Testis (tissue), 3 donors: Measurements from ENCODE around the gene REM2. TPM values are rescaled to one million over a fixed set of nuclear protein-coding genes. Genes with fewer than 3 reads are reported as not detected.

ENCODE experiments used
- DNase-seq: peaks from one replicate; pipeline ENCODE4 v3.0.0-alpha.2; 2019
- H3K27ac ChIP-seq, 2 donors: fragments of 200-600 bp; sonication (generic); one replicate each; pipeline ENCODE4 v1.5.1; 2019
- H3K27me3 ChIP-seq: fragments of 200-600 bp; sonication (generic); one replicate; pipeline ENCODE4 v1.5.1; 2019
- H3K36me3 ChIP-seq: fragments of 200-600 bp; sonication (generic); one replicate; pipeline ENCODE4 v1.5.1; 2017; ENCODE audit warnings: low read depth; ENCODE audit errors: missing control alignments
- H3K4me1 ChIP-seq: fragments of 200-600 bp; sonication (generic); one replicate; pipeline ENCODE4 v1.5.1; 2019
- H3K4me3 ChIP-seq, 2 donors: fragments of 200-600 bp; sonication (generic); one replicate each; pipeline ENCODE4 v1.5.1; 2017 to 2019
- H3K9me3 ChIP-seq: fragments of 200-600 bp; sonication (generic); one replicate; pipeline ENCODE4 v1.5.1; 2017
- POLR2A ChIP-seq: fragments of 450-650 bp; IDR thresholded peaks from one replicate; pipeline ENCODE4 v1.6.1; 2017; ENCODE audit warnings: antibody characterized with exemption, mild to moderate bottlenecking, moderate library complexity
- WGBS, 2 donors: methylation state at CpG; one replicate each; pipeline ENCODE4 v1.1.5; 2018; 5-methylcytosine and 5-hydroxymethylcytosine counted together
- intact Hi-C: fragments of 100-400 bp; cut with DNase I; formaldehyde crosslinking; loops from one replicate; pipeline ENCODE4 v1.15.1; 2023; ENCODE audit warnings: low total_unique reads
- polyA plus RNA-seq: library from polyadenylated mRNA; stranded (reverse); fragments of 350-450 nt; fragmentation: Illumina TruSeq; extraction: RNeasy Lipid Tissue Mini Kit (QIAGEN cat#74804); gene quantifications from one replicate; pipeline ENCODE4 v1.2.3, GENCODE V29; 2014; ENCODE audit warnings: low read depth, low replicate concordance; ENCODE audit not compliant: insufficient read depth
- total RNA-seq, 2 donors: library from RNA; depleted of rRNA; stranded (reverse); fragments of >200 nt; gene quantifications; one replicate each; pipeline ENCODE4 v1.2.3, GENCODE V29; 2016
- TF ChIP-seq, protein P1 (sequence below), 3 experiments: fragments of 450-650 bp in 2 of 3; fragments of 200-600 bp in 1 of 3; sonication (generic) in 1 of 3; IDR thresholded peaks; one replicate each; pipeline ENCODE4 v1.5.1; 2016 to 2019; ENCODE audit warnings: antibody characterized with exemption in 3 of 3, mild to moderate bottlenecking in 2 of 3, moderate library complexity in 1 of 3

REM2 gene
- total and polyA plus RNA-seq, 3 donors from 2014 or later = 2.4 to 4.8 (median 2.9) TPM

- intact Hi-C loops = no loop called here
- TF ChIP-seq POLR2A = no peak
- TF ChIP-seq, protein P1, sequence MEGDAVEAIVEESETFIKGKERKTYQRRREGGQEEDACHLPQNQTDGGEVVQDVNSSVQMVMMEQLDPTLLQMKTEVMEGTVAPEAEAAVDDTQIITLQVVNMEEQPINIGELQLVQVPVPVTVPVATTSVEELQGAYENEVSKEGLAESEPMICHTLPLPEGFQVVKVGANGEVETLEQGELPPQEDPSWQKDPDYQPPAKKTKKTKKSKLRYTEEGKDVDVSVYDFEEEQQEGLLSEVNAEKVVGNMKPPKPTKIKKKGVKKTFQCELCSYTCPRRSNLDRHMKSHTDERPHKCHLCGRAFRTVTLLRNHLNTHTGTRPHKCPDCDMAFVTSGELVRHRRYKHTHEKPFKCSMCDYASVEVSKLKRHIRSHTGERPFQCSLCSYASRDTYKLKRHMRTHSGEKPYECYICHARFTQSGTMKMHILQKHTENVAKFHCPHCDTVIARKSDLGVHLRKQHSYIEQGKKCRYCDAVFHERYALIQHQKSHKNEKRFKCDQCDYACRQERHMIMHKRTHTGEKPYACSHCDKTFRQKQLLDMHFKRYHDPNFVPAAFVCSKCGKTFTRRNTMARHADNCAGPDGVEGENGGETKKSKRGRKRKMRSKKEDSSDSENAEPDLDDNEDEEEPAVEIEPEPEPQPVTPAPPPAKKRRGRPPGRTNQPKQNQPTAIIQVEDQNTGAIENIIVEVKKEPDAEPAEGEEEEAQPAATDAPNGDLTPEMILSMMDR (IDR thresholded peaks at IDR 0.05) = no peak
- peak overlapping the region; percentile 79 to 92 for H3K4me3 ChIP-seq
- peak overlapping the region; percentile 95 to 99 for H3K27ac ChIP-seq
- H3K9me3 ChIP-seq = no peaks in the 10 kb centered on the region
- no peak for DNase-seq
- H3K4me1 ChIP-seq = peaks cover 6% of the 10 kb centered on the region
- H3K36me3 ChIP-seq = no peaks in the 10 kb centered on the region
- H3K27me3 ChIP-seq = no peaks in the 10 kb centered on the region
- 0 to 6% methylated on average over 1 of the region's 1 CpG for WGBS, 2 donors
These were observed 12.2 kb upstream of the REM2 start for GRCh38 chr14:22870811-22871223.

DNA sequence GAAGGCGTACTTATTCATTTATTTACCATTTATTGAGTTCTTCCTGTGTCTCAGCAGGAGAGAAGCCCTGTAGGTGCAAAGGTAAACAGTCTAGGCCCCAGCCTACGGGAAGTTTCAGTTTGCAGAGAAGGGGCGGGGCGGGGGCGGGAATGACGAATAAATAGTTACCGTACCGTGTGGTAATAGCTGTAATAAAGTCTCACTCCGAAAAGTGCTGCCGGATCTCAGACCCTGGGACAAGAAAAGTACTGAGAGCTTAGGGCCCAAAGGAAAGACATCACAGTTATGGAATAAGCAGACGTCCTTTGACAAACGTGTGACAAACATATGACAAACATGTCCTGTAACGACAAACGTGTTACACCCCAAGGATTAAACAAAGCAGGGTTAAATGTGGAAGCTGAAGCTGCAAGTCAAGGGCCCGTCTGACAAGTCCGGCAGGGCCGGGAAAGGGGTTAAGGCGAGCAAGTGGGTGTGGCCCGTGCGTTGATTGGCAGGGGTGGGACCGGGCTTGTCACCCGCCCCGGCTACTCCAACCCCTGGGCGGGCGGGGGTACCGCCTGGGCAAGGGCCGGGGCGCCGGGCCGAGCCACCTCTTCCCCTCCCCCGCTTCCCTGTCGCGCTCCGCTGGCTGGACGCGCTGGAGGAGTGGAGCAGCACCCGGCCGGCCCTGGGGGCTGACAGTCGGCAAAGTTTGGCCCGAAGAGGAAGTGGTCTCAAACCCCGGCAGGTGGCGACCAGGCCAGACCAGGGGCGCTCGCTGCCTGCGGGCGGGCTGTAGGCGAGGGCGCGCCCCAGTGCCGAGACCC is 11.6 kb upstream of the REM2 start, which contains the start of gene LRP10:
Gene LRP10 (plus strand): TSS at position 517 of the 809 bp plus-strand sequence. CDS start 564 bp downstream, outside the sequence.
- Histone ChIP-seq H3K4me1 (peaks cover 6% of the 10 kb centered on the region), H3K36me3 (no peaks in the 10 kb centered on the region), H3K4me3 (peak within 1 kb of the TSS; percentile 79 to 92), H3K27me3 (no peaks in the 10 kb centered on the region), H3K27ac (peak within 1 kb of the TSS; percentile 95 to 99), H3K9me3 (no peaks in the 10 kb centered on the region)
- 0 to 1% methylated on average over 18 to 46 of the region's 50 CpGs for WGBS, 2 donors
- peak; percentile 63 for TF ChIP-seq POLR2A
- TF ChIP-seq, protein P1 (IDR thresholded peaks at IDR 0.05) = peak in 1 of 3 experiments; percentile 1
- DNase-seq = peak; percentile 96
- intact Hi-C loops = no loop called here

- TF ChIP-seq POLR2A = no peak
- TF ChIP-seq, protein P1 (IDR thresholded peaks at IDR 0.05) = peak; percentile 87 to 96 (median 94)
- Histone ChIP-seq H3K4me3 (peak overlapping the region; percentile 79 to 92), H3K36me3 (no peaks in the 10 kb centered on the region), H3K9me3 (no peaks in the 10 kb centered on the region), H3K27ac (peak overlapping the region; percentile 95 to 99), H3K4me1 (peaks cover 6% of the 10 kb centered on the region), H3K27me3 (no peaks in the 10 kb centered on the region)
- 0% methylated on average over 21 to 44 of the region's 45 CpGs for WGBS, 2 donors
- peak; percentile 93 for DNase-seq
- intact Hi-C loops = no loop called here
These were observed 10.8 kb upstream of the REM2 start for GRCh38 chr14:22872033-22872832.

DNA sequence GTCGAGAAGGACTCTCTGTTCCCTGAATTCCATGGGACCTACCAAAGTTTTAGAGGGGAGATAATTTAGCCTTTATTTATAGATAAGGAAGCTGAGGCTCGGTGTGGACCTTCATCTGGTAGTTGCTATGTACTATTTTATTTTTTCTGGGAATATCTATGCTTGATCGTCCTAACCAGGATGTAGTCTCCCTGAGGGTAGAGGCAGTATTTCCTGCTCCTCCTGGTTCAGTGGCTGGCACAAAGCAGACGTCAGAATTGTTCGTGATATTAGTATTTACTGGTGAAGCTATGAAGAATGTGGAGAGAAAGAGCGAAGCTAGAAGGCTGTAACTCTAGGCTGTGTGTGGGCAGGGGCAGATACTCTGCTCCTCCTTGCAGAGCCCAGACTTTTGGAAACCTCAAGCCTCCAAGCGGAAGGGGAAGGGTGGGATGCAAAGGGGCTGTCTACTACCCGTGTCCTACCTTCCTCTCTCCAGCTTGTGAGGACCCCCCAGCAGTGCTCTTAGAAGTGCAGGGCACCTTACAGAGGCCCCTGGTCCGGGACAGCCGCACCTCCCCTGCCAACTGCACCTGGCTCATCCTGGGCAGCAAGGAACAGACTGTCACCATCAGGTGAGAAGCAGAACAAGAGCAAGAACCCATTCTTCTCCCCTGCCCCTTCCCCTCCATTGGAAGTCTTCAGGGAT is 10.0 kb upstream of the REM2 start:
- no peak for DNase-seq
- H3K9me3 ChIP-seq = no peaks in the 10 kb centered on the region
- peaks cover 6% of the 10 kb centered on the region for H3K4me1 ChIP-seq
- peak overlapping the region; percentile 79 to 92 for H3K4me3 ChIP-seq
- WGBS, 2 donors = 24 to 29% methylated on average over 10 of the region's 10 CpGs
- no peaks in the 10 kb centered on the region for H3K36me3 ChIP-seq
- TF ChIP-seq, protein P1 (IDR thresholded peaks at IDR 0.05) = no peak
- TF ChIP-seq POLR2A = no peak
- intact Hi-C loops = no loop called here
- peak overlapping the region; percentile 95 to 99 for H3K27ac ChIP-seq
- H3K27me3 ChIP-seq = no peaks in the 10 kb centered on the region
